K562 (cell line): ENCODE results near the gene FMNL2. TPM values are rescaled to one million over a fixed set of nuclear protein-coding genes. Genes with fewer than 3 reads are reported as not detected.

ENCODE experiments used
- ATAC-seq: fragments of 200-7000 bp; cut with Tn5 transposase; 3 replicates; pipeline ENCODE4 v1.9.1; 2020; ENCODE audit warnings: moderate library complexity
- BruUV-seq: library from RNA; stranded (reverse); fragments of 400-500 nt; replicated peaks from 2 replicates; lab custom pipeline; 2021; lab: Mats Ljungman, UMichigan
- CTCF ChIA-PET: fragments of 300-600 bp; formaldehyde crosslinking; extraction: SDS; loops from one replicate; lab custom pipeline; 2021; ENCODE audit warnings: low intra/inter-chr PET ratio; lab: Yijun Ruan, JAX
- POLR2A ChIA-PET: fragments of 300-600, 350-650 bp; sonication (Branson Sonifier 250); formaldehyde crosslinking; extraction: SDS; loops from one replicate; lab custom pipeline; 2021; ENCODE audit warnings: antibody characterized with exemption, inconsistent platforms; lab: Yijun Ruan, JAX
- DNase-seq, 4 experiments: peaks; one replicate each; pipeline versions ENCODE4 v3.0.0 to v3.0.0-alpha.2; 2011 to 2018; ENCODE audit warnings: low spot score in 3 of 4, mixed read lengths in 3 of 4; ENCODE audit errors: extremely low read depth in 1 of 4
- FAIRE-seq: peaks from 2 replicates; lab custom pipeline; 2011; peaks lifted over from hg19 to GRCh38; lab: Jason Lieb, UNC
- H2AFZ ChIP-seq: 2 replicates; pipeline ENCODE4 v1.6.0; 2011; ENCODE audit warnings: low read depth, low read length, control low read depth, inconsistent platforms
- H3K27ac ChIP-seq: fragments of 200-600 bp; 3 replicates; pipeline ENCODE4 v1.8.0; 2011; ENCODE audit warnings: low read depth, mild to moderate bottlenecking, control low read depth, inconsistent platforms, low read length, moderate library complexity, mixed read lengths; ENCODE audit errors: extremely low read depth
- H3K27me3 ChIP-seq, 2 experiments: fragments of 300-600 bp in 1 of 2; 2 replicates in 1 of 2; 3 replicates in 1 of 2; pipeline versions ENCODE4 v1.6.0 to v1.8.0; 2011; ENCODE audit warnings: inconsistent platforms in 2 of 2, low read length in 2 of 2, mild to moderate bottlenecking in 1 of 2, mixed read lengths in 1 of 2, moderate library complexity in 1 of 2; ENCODE audit not compliant: control insufficient read depth in 2 of 2, insufficient read depth in 2 of 2
- H3K36me3 ChIP-seq: fragments of 300-600 bp; 3 replicates; pipeline ENCODE4 v1.8.0; 2011; ENCODE audit warnings: mild to moderate bottlenecking, low read length, inconsistent platforms; ENCODE audit not compliant: control insufficient read depth, insufficient read depth
- H3K4me1 ChIP-seq, 2 experiments: fragments of 200-600 bp in 1 of 2; replicated peaks in 1 of 2; 2 replicates in 1 of 2; 3 replicates in 1 of 2; pipeline versions ENCODE4 v1.5.1 to v1.8.0; 2011; ENCODE audit warnings: inconsistent platforms in 2 of 2, low read length in 2 of 2, mild to moderate bottlenecking in 1 of 2, mixed read lengths in 1 of 2, moderate library complexity in 1 of 2; ENCODE audit not compliant: control insufficient read depth in 2 of 2, insufficient read depth in 2 of 2
- H3K4me2 ChIP-seq: 2 replicates; pipeline ENCODE4 v1.6.1; 2011; ENCODE audit warnings: low read length, control low read depth, inconsistent platforms, mixed read lengths; ENCODE audit not compliant: insufficient read depth
- H3K4me3 ChIP-seq: fragments of 200-600 bp; sonication (generic), shearing (Covaris generic); 2 replicates; pipeline ENCODE4 v1.5.1; 2016; ENCODE audit warnings: control low read depth, inconsistent platforms
- H3K79me2 ChIP-seq: fragments of 200-600 bp; 3 replicates; pipeline ENCODE4 v1.8.0; 2011; ENCODE audit warnings: low read length, inconsistent platforms; ENCODE audit not compliant: control insufficient read depth, insufficient read depth
- H3K9ac ChIP-seq, 2 experiments: 2 replicates each; pipeline versions ENCODE4 v1.6.0 to v1.6.1; 2011; ENCODE audit warnings: low read depth in 2 of 2, low read length in 2 of 2, control low read depth in 1 of 2, inconsistent platforms in 1 of 2, mild to moderate bottlenecking in 1 of 2, mixed read lengths in 1 of 2; ENCODE audit not compliant: insufficient read depth in 1 of 2
- H3K9me1 ChIP-seq: one replicate; pipeline ENCODE4 v1.6.0; 2011; ENCODE audit warnings: inconsistent platforms, mild to moderate bottlenecking, low read length, moderate library complexity; ENCODE audit not compliant: control insufficient read depth, insufficient read depth
- H3K9me3 ChIP-seq: replicated peaks from 2 replicates; pipeline ENCODE4 v1.5.1; 2011; ENCODE audit warnings: low read depth, low read length, inconsistent platforms; ENCODE audit not compliant: control insufficient read depth, insufficient read depth
- H4K20me1 ChIP-seq: replicated peaks from 2 replicates; pipeline ENCODE4 v1.6.1; 2011; ENCODE audit warnings: low read length, inconsistent platforms, mixed read lengths; ENCODE audit not compliant: control insufficient read depth, insufficient read depth
- ATF7 ChIP-seq: fragments of 450-650 bp; IDR thresholded peaks from 2 replicates; pipeline ENCODE4 v1.7.1; 2014; ENCODE audit warnings: mild to moderate bottlenecking, moderate library complexity
- KDM4B ChIP-seq, 2 experiments: fragments of 450-650 bp in 1 of 2; sonication (generic) in 1 of 2; IDR thresholded peaks; 2 replicates each; pipeline ENCODE4 v1.6.1; 2016 to 2017; ENCODE audit warnings: borderline replicate concordance in 2 of 2, antibody characterized with exemption in 1 of 2, low read depth in 1 of 2, mild to moderate bottlenecking in 1 of 2
- MEIS2 ChIP-seq: fragments of 450-650 bp; IDR thresholded peaks from 2 replicates; pipeline ENCODE4 v1.6.1; 2014; ENCODE audit warnings: mild to moderate bottlenecking; ENCODE audit not compliant: partially characterized antibody
- MYC ChIP-seq, 2 experiments: fragments of 250-450 bp in 1 of 2; sonication (Bioruptor Pico) in 1 of 2; IDR thresholded peaks; 2 replicates each; pipeline versions ENCODE4 v1.5.1 to v1.6.1; 2012 to 2021; ENCODE audit warnings: low read depth in 2 of 2, borderline replicate concordance in 1 of 2, improper control_type of control experiment in 1 of 2, low read length in 1 of 2, mild to moderate bottlenecking in 1 of 2, moderate library complexity in 1 of 2
- PML ChIP-seq: IDR thresholded peaks from 2 replicates; pipeline ENCODE4 v1.6.1; 2012; ENCODE audit warnings: low read length, inconsistent platforms
- TRIM28 ChIP-seq: fragments of 450-650 bp; IDR thresholded peaks from 2 replicates; pipeline ENCODE4 v1.6.1; 2017
- ZNF212 ChIP-seq: fragments of 450-650 bp; formaldehyde crosslinking; IDR thresholded peaks from 2 replicates; pipeline ENCODE4 v1.4.0; 2020; ENCODE audit warnings: mild to moderate bottlenecking
- ZNF347 ChIP-seq: fragments of 450-650 bp; formaldehyde crosslinking; IDR thresholded peaks from 2 replicates; pipeline ENCODE4 v1.4.0; 2020; ENCODE audit warnings: low read depth, mild to moderate bottlenecking, moderate library complexity
- WGBS: fragments of 100-300 bp; shearing (Covaris generic); methylation state at CpG from one replicate; pipeline ENCODE4 v1.1.6; 2016; ENCODE audit warnings: low coverage, mixed read lengths; ENCODE audit not compliant: insufficient coverage; ENCODE audit errors: missing lambda C conversion rate; 5-methylcytosine and 5-hydroxymethylcytosine counted together
- in situ Hi-C: fragments of 300-500 bp; cut with MboI; formaldehyde crosslinking; loops from 4 replicates; pipeline ENCODE4 v1.15.0; 2018; ENCODE audit warnings: inconsistent platforms, mixed read lengths
- intact Hi-C: fragments of 100-400 bp; cut with micrococcal nuclease; formaldehyde crosslinking; loops from 2 replicates; pipeline ENCODE4 v1.14.2; 2022
- polyA plus RNA-seq, 8 experiments: library from polyadenylated mRNA; depleted of rRNA in 4 of 8; stranded (reverse) in 5 of 8; unstranded in 3 of 8; fragments of >200 nt; fragmentation: Nextera tagmentation in 2 of 8; fragmentation: Illumina TruSeq in 1 of 8; extraction: Ambion mirVana in 2 of 8; extraction: Trizol in 1 of 8; gene quantifications; 2 replicates each; pipeline versions ENCODE4 v1.2.1 to v1.2.3, GENCODE V29; 2011 to 2014; ENCODE audit warnings: inconsistent platforms in 1 of 8, missing spikeins in 1 of 8
- total RNA-seq, 7 experiments: library from RNA; depleted of rRNA in 6 of 7; stranded (reverse); fragments of >200 nt in 6 of 7; fragmentation: Illumina TruSeq in 2 of 7; extraction: Trizol in 2 of 7; gene quantifications; 2 replicates each; pipeline versions ENCODE4 v1.2.1 to v1.2.3, GENCODE V29; 2011 to 2021; ENCODE audit warnings: low replicate concordance in 1 of 7
- TF ChIP-seq, protein P1 (sequence below): sonication (generic); formaldehyde crosslinking; IDR thresholded peaks from 2 replicates; pipeline ENCODE4 v1.8.1; 2023; ENCODE audit warnings: mild to moderate bottlenecking, missing genetic modification reagents
- TF ChIP-seq, protein P2 (sequence below): fragments of 450-650 bp; IDR thresholded peaks from 2 replicates; pipeline ENCODE4 v1.6.1; 2016; ENCODE audit warnings: borderline replicate concordance

FMNL2 gene
- total and polyA plus RNA-seq, 9 of the 15 experiments (the other 6 are each of a cell fraction or from before 2014, with no cell fraction given) = 0.15 to 0.49 (median 0.24) TPM; not detected in 1

DNA sequence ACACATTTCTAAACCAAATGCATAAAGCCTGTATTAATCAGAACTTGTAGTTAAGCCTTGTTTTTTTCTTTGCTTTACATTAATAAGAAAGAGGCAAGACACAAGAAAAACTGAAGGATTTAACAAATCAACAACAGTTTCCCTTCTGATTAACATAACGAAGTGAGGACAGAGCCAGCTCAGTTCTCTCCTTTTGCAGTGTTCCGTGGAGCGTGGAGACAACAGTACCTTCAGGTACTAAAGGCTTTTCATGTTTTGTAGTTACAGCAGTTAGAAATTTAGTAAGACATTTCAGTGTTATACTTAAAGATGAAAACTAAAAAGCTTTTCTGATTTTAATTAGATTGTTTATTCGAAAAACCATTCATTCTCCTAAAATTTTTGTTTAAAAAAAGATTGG lies 115.2 kb downstream of the FMNL2 start (continued):
- TF ChIP-seq MEIS2 = no peak
- TF ChIP-seq, protein P1, sequence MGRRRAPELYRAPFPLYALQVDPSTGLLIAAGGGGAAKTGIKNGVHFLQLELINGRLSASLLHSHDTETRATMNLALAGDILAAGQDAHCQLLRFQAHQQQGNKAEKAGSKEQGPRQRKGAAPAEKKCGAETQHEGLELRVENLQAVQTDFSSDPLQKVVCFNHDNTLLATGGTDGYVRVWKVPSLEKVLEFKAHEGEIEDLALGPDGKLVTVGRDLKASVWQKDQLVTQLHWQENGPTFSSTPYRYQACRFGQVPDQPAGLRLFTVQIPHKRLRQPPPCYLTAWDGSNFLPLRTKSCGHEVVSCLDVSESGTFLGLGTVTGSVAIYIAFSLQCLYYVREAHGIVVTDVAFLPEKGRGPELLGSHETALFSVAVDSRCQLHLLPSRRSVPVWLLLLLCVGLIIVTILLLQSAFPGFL (CRISPR knock-in tag) = no peak
- TF ChIP-seq ZNF347 (CRISPR knock-in tag) = no peak

DNA sequence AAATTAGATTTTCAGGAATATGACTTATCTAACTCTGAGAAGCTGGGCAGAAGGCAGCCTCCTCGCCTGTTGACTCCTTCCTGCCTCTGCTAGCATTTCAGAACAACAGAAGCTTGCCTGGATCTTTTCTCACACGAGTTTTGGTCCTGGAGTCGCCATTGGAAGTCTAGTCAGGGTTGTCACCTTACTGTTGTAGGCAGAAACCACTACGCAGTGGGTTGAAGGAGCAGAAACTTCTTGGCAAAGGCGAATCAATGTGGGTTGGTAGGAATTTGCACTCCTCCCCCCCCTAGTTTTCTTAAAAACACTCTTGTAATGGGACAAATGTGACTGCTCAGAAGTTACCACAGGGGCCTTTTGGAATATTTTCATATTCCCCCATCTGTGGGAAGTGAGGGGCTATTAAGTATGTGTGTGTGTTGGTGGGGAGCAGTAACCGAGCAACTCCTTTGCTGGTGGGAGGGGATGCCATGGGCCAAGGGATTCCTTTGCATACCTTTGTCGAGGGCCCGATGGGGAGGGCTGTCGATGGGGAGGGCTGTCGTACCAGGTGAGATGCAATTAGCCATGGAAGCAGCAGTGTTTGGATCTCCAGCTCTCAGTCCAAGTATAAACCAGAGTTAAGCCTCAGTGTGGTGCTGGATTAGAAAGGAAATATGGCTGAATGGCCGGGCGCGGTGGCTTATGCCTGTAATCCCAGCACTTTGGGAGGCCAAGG lies 117.4 kb downstream of the FMNL2 start:
- Histone ChIP-seq H3K9me3 (no peaks in the 10 kb centered on the region), H3K79me2 (no peaks in the 10 kb centered on the region), H3K9ac (no peak overlapping the region), H4K20me1 (no peaks in the 10 kb centered on the region), H3K4me3 (no peak overlapping the region), H3K36me3 (no peaks in the 10 kb centered on the region), H3K9me1 (no peaks in the 10 kb centered on the region), H3K4me2 (no peak overlapping the region), H3K4me1 (no peaks in the 10 kb centered on the region), H3K27me3 (peaks cover 4 to 26% of the 10 kb centered on the region in 2 experiments; a peak in 3 of 5 replicates), H2AFZ (no peak overlapping the region), H3K27ac (no peak overlapping the region)
- CTCF ChIA-PET = no interaction called here
- WGBS = under 1% methylated on average over 13 of the region's 13 CpGs
- in situ Hi-C loops = no loop called here
- POLR2A ChIA-PET = no interaction called here
- no peak for DNase-seq
- no TSS peak for BruUV-seq
- intact Hi-C loops = no loop called here
- ATAC-seq = no peak
- no peak for FAIRE-seq
- TF ChIP-seq ZNF212 = no peak
- no peak for TF ChIP-seq PML
- TF ChIP-seq, protein P2, sequence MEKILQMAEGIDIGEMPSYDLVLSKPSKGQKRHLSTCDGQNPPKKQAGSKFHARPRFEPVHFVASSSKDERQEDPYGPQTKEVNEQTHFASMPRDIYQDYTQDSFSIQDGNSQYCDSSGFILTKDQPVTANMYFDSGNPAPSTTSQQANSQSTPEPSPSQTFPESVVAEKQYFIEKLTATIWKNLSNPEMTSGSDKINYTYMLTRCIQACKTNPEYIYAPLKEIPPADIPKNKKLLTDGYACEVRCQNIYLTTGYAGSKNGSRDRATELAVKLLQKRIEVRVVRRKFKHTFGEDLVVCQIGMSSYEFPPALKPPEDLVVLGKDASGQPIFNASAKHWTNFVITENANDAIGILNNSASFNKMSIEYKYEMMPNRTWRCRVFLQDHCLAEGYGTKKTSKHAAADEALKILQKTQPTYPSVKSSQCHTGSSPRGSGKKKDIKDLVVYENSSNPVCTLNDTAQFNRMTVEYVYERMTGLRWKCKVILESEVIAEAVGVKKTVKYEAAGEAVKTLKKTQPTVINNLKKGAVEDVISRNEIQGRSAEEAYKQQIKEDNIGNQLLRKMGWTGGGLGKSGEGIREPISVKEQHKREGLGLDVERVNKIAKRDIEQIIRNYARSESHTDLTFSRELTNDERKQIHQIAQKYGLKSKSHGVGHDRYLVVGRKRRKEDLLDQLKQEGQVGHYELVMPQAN = no peak
- no peak for TF ChIP-seq MYC (IDR thresholded peaks at IDR 0.05; ENCODE audit: low read depth, low read length)
- no peak for TF ChIP-seq MYC (CRISPR knock-in tag; IDR thresholded peaks at IDR 0.05; ENCODE audit: borderline replicate concordance, low read depth)
- TF ChIP-seq TRIM28 = no peak
- no peak for TF ChIP-seq KDM4B (IDR thresholded peaks at IDR 0.05; ENCODE audit: borderline replicate concordance in 2 of 2, low read depth in 1 of 2)
- no peak for TF ChIP-seq ATF7
